ENCODE measurements around the gene CLCN7. TPM values are rescaled to one million over a fixed set of nuclear protein-coding genes. Genes with fewer than 3 reads are reported as not detected.

Gene CLCN7
- polyA plus RNA-seq = 93.6 TPM
- long read RNA-seq, donor 1, full-length matches to known transcripts = 5 of 5 reads
- long read RNA-seq, donor 1, partial matches to known transcripts = 0 of 5 reads
- long read RNA-seq, donor 1, other reads (novel, unspliced or antisense) = 0 of 5 reads
- long read RNA-seq, donor 2, full-length matches to known transcripts = 15 of 15 reads
- long read RNA-seq, donor 2, partial matches to known transcripts = 0 of 15 reads
- long read RNA-seq, donor 2, other reads (novel, unspliced or antisense) = 0 of 15 reads
- long read RNA-seq, donor 3 = 0 reads
- long read RNA-seq, donor 4, full-length matches to known transcripts = 2 of 2 reads
- long read RNA-seq, donor 4, partial matches to known transcripts = 0 of 2 reads
- long read RNA-seq, donor 4, other reads (novel, unspliced or antisense) = 0 of 2 reads
- long read RNA-seq, donor 5, full-length matches to known transcripts = 6 of 6 reads
- long read RNA-seq, donor 5, partial matches to known transcripts = 0 of 6 reads
- long read RNA-seq, donor 5, other reads (novel, unspliced or antisense) = 0 of 6 reads
- long read RNA-seq, donor 6, full-length matches to known transcripts = 19 of 19 reads
- long read RNA-seq, donor 6, partial matches to known transcripts = 0 of 19 reads
- long read RNA-seq, donor 6, other reads (novel, unspliced or antisense) = 0 of 19 reads
- long read RNA-seq, donor 7, full-length matches to known transcripts = 6 of 6 reads
- long read RNA-seq, donor 7, partial matches to known transcripts = 0 of 6 reads
- long read RNA-seq, donor 7, other reads (novel, unspliced or antisense) = 0 of 6 reads
- long read RNA-seq, donor 8, full-length matches to known transcripts = 23 of 23 reads
- long read RNA-seq, donor 8, partial matches to known transcripts = 0 of 23 reads
- long read RNA-seq, donor 8, other reads (novel, unspliced or antisense) = 0 of 23 reads
- long read RNA-seq, donor 9, full-length matches to known transcripts = 7 of 33 reads
- long read RNA-seq, donor 9, partial matches to known transcripts = 26 of 33 reads
- long read RNA-seq, donor 9, other reads (novel, unspliced or antisense) = 0 of 33 reads
- long read RNA-seq, donor 10, full-length matches to known transcripts = 15 of 15 reads
- long read RNA-seq, donor 10, partial matches to known transcripts = 0 of 15 reads
- long read RNA-seq, donor 10, other reads (novel, unspliced or antisense) = 0 of 15 reads
- long read RNA-seq, donor 11, full-length matches to known transcripts = 6 of 6 reads
- long read RNA-seq, donor 11, partial matches to known transcripts = 0 of 6 reads
- long read RNA-seq, donor 11, other reads (novel, unspliced or antisense) = 0 of 6 reads

DNA sequence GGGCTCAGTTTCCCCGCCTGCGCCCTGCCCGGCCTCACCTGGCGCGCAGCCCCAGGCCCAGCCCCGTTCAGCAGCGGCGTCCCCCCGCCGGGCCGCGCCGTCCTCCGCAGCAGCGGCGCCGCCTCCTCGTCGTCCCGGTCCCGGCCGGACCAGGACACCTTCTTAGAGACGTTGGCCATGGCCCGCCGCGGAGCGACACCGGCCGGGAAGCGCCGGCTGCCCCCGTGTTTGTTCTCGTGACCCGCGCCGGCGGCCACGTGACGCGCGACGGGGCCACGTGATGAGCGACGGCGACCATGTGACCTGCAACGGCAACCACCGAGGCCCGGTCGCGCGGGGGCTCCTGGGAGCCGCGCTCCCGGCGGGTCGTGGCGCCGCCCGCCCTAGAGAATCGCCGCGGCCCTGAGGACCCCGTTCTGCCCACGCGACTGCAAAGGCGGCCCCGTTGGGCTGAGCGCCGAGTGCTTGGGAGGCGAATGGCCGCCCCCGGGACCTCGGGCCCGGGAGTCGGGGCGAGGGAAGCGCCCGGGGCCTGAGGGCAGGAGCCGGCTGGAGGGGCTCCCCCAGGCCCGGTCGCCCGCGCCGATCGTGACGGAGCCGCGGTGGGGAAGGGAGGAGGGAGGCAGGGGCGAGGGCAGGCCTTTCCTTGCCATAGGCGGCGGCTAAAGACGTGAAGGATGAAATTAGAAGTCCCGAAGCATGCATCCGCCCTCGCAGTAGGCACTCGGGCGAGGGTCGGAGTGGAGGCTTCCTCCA lies at the start of gene CLCN7:
Gene CLCN7 (minus strand): TSS at position 233 of the 756 bp plus-strand sequence. CDS start 54 bp downstream, at position 179.
- Histone ChIP-seq H3K4me3 (ENCODE audit: low read length) (peak within 1 kb of the TSS; percentile 64), H3K9me3 (ENCODE audit: control insufficient read depth, low read depth, low read length) (no peaks in the 10 kb centered on the region), H3K4me1 (ENCODE audit: control insufficient read depth, insufficient read depth, low read length) (peaks cover 24% of the 10 kb centered on the region), H3K27me3 (ENCODE audit: control insufficient read depth, insufficient read depth, low read length) (no peaks in the 10 kb centered on the region), H3K36me3 (ENCODE audit: control insufficient read depth, insufficient read depth, low read length) (peaks cover 5% of the 10 kb centered on the region), H3K27ac (ENCODE audit: low read length) (peak within 1 kb of the TSS; percentile 64)
- WGBS (ENCODE audit: insufficient coverage, low lambda C conversion rate) = no CpG with 5 or more reads among the region's 99 CpGs
- DNase-seq = peak; percentile 89 to 91

DNA sequence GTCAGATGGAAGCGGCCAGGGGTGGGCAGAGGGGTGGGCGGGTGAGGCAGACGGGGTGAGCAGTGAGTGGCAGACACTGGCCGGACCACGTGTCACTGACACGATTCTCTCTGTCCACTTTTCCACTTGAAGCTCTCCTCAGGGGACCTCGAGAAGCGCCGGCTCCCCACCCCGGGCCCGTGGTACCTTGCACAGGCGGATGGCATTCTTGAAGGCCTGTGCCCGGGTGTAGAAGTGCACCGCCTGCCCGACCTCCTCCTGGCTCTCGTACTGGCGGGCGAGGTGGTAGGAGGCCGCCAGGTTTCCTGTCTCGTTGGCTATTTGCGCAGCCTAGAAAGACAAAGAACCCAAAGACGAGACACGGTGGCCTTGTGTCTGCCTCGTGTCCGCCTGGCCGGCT lies 49.5 kb upstream of the CLCN7 start:
- Histone ChIP-seq H3K27me3 (ENCODE audit: control insufficient read depth, insufficient read depth, low read length) (no peaks in the 10 kb centered on the region), H3K4me1 (ENCODE audit: control insufficient read depth, insufficient read depth, low read length) (no peaks in the 10 kb centered on the region), H3K9me3 (ENCODE audit: control insufficient read depth, low read depth, low read length) (no peaks in the 10 kb centered on the region), H3K36me3 (ENCODE audit: control insufficient read depth, insufficient read depth, low read length) (peaks cover 25% of the 10 kb centered on the region), H3K27ac (ENCODE audit: low read length) (no peak overlapping the region), H3K4me3 (ENCODE audit: low read length) (no peak overlapping the region)
- DNase-seq = no peak
- no CpG with 5 or more reads among the region's 26 CpGs for WGBS (ENCODE audit: insufficient coverage, low lambda C conversion rate)

- H3K4me3 ChIP-seq (ENCODE audit: low read length) = no peak overlapping the region
- no peak for DNase-seq
- no peak overlapping the region for H3K27ac ChIP-seq (ENCODE audit: low read length)
- WGBS (ENCODE audit: insufficient coverage, low lambda C conversion rate) = no CpG with 5 or more reads among the region's 30 CpGs
- H3K9me3 ChIP-seq (ENCODE audit: control insufficient read depth, low read depth, low read length) = no peaks in the 10 kb centered on the region
- peaks cover 28% of the 10 kb centered on the region for H3K36me3 ChIP-seq (ENCODE audit: control insufficient read depth, insufficient read depth, low read length)
- H3K4me1 ChIP-seq (ENCODE audit: control insufficient read depth, insufficient read depth, low read length) = no peaks in the 10 kb centered on the region
- no peaks in the 10 kb centered on the region for H3K27me3 ChIP-seq (ENCODE audit: control insufficient read depth, insufficient read depth, low read length)
Observed at GRCh38 chr16:1523581-1524245, 48.9 kb upstream of the CLCN7 start.

GRCh38 chr16:1520461-1520860 lies 45.6 kb upstream of the CLCN7 start:
- H3K9me3 ChIP-seq (ENCODE audit: control insufficient read depth, low read depth, low read length) = no peaks in the 10 kb centered on the region
- WGBS (ENCODE audit: insufficient coverage, low lambda C conversion rate) = no CpG with 5 or more reads among the region's 19 CpGs
- DNase-seq = no peak
- H3K27me3 ChIP-seq (ENCODE audit: control insufficient read depth, insufficient read depth, low read length) = no peaks in the 10 kb centered on the region
- H3K4me3 ChIP-seq (ENCODE audit: low read length) = no peak overlapping the region
- H3K4me1 ChIP-seq (ENCODE audit: control insufficient read depth, insufficient read depth, low read length) = no peaks in the 10 kb centered on the region
- H3K36me3 ChIP-seq (ENCODE audit: control insufficient read depth, insufficient read depth, low read length) = peaks cover 29% of the 10 kb centered on the region
- H3K27ac ChIP-seq (ENCODE audit: low read length) = no peak overlapping the region

GRCh38 chr16:1519831-1520230 lies 45.0 kb upstream of the CLCN7 start:
- no peaks in the 10 kb centered on the region for H3K4me1 ChIP-seq (ENCODE audit: control insufficient read depth, insufficient read depth, low read length)
- H3K36me3 ChIP-seq (ENCODE audit: control insufficient read depth, insufficient read depth, low read length) = peaks cover 29% of the 10 kb centered on the region
- no CpG with 5 or more reads among the region's 17 CpGs for WGBS (ENCODE audit: insufficient coverage, low lambda C conversion rate)
- no peaks in the 10 kb centered on the region for H3K27me3 ChIP-seq (ENCODE audit: control insufficient read depth, insufficient read depth, low read length)
- no peak overlapping the region for H3K4me3 ChIP-seq (ENCODE audit: low read length)
- DNase-seq = no peak
- peaks cover 3% of the 10 kb centered on the region for H3K9me3 ChIP-seq (ENCODE audit: control insufficient read depth, low read depth, low read length)
- no peak overlapping the region for H3K27ac ChIP-seq (ENCODE audit: low read length)

DNA sequence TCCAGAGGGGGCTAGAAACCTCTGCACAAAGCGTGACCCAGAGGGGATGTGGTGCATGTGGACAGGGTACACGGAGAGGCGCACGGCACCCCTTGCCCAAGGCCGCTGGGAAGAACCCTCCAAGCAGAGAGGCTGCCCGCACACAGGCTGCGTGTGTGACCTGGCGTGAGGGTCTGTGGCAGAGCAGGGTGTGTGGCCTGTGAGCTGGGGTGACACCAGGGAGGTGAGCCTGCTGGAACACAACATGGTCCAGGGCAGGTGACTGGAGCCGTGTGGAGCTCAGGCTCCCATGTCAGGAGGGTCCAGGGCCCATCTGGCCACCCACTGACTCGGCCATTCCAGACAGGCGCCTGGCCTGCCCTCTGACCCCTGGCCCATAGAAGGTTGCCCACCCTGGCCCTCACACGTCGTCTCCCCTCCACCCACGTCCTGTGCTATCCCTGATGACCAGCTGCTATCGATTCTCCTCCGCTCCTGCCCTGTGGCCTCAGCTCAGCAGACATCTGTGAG lies 43.9 kb upstream of the CLCN7 start:
- Histone ChIP-seq H3K27ac (ENCODE audit: low read length) (no peak overlapping the region), H3K9me3 (ENCODE audit: control insufficient read depth, low read depth, low read length) (peaks cover 10% of the 10 kb centered on the region), H3K4me1 (ENCODE audit: control insufficient read depth, insufficient read depth, low read length) (no peaks in the 10 kb centered on the region), H3K4me3 (ENCODE audit: low read length) (no peak overlapping the region), H3K36me3 (ENCODE audit: control insufficient read depth, insufficient read depth, low read length) (peaks cover 27% of the 10 kb centered on the region), H3K27me3 (ENCODE audit: control insufficient read depth, insufficient read depth, low read length) (no peaks in the 10 kb centered on the region)
- no CpG with 5 or more reads among the region's 16 CpGs for WGBS (ENCODE audit: insufficient coverage, low lambda C conversion rate)
- DNase-seq = no peak

GRCh38 chr16:1514507-1514906 lies 39.7 kb upstream of the CLCN7 start:
- Histone ChIP-seq H3K27ac (ENCODE audit: low read length) (no peak overlapping the region), H3K36me3 (ENCODE audit: control insufficient read depth, insufficient read depth, low read length) (peaks cover 22% of the 10 kb centered on the region), H3K4me3 (ENCODE audit: low read length) (no peak overlapping the region), H3K4me1 (ENCODE audit: control insufficient read depth, insufficient read depth, low read length) (no peaks in the 10 kb centered on the region), H3K27me3 (ENCODE audit: control insufficient read depth, insufficient read depth, low read length) (no peaks in the 10 kb centered on the region), H3K9me3 (ENCODE audit: control insufficient read depth, low read depth, low read length) (peaks cover 17% of the 10 kb centered on the region)
- DNase-seq = no peak
- WGBS (ENCODE audit: insufficient coverage, low lambda C conversion rate) = no CpG with 5 or more reads among the region's 3 CpGs

DNA sequence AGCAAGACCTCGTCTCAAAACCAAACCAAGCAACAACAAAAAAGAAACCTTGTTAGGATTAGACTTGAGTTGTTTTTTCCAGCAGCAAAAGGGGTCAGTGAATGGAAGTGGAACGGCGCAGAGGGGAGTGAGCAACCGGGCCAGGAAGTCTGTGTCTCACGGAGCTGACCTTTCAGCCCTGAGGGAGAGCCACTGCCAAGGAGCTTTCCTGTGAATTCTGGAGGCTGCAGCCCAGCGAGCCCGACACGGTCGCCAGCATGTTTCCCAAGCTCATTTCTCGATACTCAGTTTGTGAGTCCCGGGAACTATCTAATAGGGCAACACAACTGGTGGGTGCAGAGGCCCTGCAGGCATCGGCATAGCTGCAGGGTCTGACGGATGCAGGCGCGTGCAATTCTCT lies 37.9 kb upstream of the CLCN7 start:
- no peaks in the 10 kb centered on the region for H3K4me1 ChIP-seq (ENCODE audit: control insufficient read depth, insufficient read depth, low read length)
- peaks cover 18% of the 10 kb centered on the region for H3K36me3 ChIP-seq (ENCODE audit: control insufficient read depth, insufficient read depth, low read length)
- WGBS (ENCODE audit: insufficient coverage, low lambda C conversion rate) = no CpG with 5 or more reads among the region's 15 CpGs
- H3K9me3 ChIP-seq (ENCODE audit: control insufficient read depth, low read depth, low read length) = peaks cover 17% of the 10 kb centered on the region
- H3K27me3 ChIP-seq (ENCODE audit: control insufficient read depth, insufficient read depth, low read length) = no peaks in the 10 kb centered on the region
- H3K27ac ChIP-seq (ENCODE audit: low read length) = no peak overlapping the region
- no peak overlapping the region for H3K4me3 ChIP-seq (ENCODE audit: low read length)
- no peak for DNase-seq
